Measurements from ENCODE around the gene GPRIN1.
A peak's percentile ranks its signal among the peaks of the same experiment; 100 is the strongest.
"Not testable (repeated sequence)": the region's sequence is repeated elsewhere in the genome, so short reads cannot be mapped to it uniquely, and the experiment has no call there.

The GPRIN1 gene

GRCh38 chr5:176624938-176625337, 15.0 kb upstream of the GPRIN1 start:
- no peak for DNase-seq (ENCODE audit: low read depth)

- no peak for DNase-seq (ENCODE audit: low read depth)
Measured at GRCh38 chr5:176624142-176624541, 14.2 kb upstream of the GPRIN1 start.

DNA sequence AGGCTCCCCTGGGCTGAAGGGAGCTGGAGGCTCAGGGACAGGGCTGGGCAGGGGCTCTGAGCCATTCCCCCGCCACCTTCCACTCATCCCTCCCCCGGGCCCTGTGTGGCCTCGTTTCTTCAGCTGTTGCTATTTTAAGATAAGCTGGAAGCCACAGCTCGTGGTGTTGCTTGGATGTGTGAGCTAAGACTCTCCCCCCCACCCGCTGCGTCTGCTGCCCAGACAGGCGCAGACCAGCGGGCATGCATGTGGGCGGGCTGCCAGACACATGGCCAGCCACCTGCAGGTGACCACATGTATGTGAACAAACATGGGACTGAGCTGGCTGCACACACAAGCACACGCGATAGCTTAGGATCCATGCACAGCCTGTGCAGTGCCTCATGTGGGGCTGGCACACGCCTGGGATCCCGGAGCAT, 11.7 kb upstream of the GPRIN1 start:
- no peak for DNase-seq (ENCODE audit: low read depth)

- no peak for DNase-seq (ENCODE audit: low read depth)
Measured at GRCh38 chr5:176620333-176620981, 10.5 kb upstream of the GPRIN1 start.

DNA sequence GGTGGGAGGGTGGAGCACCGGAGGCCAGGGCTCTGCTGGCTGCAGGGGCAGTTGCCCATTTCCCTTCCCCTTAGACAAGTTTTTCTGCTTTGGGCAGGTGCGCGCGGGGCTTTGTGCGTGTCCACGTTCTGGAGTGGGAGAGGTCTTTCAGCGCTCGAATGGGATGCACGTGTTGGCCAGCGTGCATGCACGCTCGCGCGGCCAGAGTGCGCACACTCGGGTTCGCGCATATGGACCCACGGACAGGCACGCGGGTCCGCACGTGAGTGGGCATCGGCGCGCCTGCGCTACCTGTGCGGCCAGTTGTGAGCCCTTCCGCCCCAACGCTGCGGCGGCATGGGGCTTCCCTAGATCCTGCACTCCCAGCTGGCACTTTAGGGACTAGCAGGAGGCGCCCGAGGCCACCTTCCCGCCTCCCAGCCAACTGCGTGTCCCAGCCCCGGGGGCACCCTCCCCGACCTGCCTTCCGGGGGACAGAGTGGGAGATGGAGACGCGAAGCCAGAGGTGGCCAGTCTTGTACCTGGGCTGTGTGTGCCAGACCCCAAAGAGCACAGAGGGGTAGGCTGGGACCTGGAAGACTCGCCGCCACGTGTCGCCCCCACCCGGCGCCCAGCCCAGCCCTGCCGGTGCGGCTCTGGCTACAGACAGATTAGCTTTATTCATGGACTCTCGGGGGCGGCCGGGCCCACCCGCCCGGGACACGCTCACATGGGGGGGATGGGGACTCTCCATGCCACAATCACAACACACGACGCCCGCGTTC, 9.8 kb upstream of the GPRIN1 start:
- DNase-seq (ENCODE audit: low read depth): no peak

DNA sequence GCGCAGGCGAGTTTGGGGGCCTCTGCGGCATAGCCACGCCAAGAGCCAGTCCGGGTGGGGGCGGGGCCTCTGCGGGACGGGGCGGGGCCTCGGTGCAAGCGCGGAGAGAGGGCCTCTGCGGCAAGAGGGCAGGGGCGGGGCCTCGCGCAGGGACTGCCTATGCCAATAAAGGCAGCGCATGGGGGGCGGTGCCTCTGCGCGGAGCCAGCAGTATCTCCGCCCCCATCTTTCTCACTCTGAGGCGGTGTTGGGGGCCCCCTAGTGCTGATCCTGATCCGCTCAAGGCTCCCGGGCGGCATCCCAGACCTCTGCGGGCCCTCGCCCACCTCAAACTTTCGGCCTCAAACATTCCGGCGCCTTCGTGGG, 9.2 kb upstream of the GPRIN1 start:
- peak; percentile 43 for DNase-seq (ENCODE audit: low read depth)

DNA sequence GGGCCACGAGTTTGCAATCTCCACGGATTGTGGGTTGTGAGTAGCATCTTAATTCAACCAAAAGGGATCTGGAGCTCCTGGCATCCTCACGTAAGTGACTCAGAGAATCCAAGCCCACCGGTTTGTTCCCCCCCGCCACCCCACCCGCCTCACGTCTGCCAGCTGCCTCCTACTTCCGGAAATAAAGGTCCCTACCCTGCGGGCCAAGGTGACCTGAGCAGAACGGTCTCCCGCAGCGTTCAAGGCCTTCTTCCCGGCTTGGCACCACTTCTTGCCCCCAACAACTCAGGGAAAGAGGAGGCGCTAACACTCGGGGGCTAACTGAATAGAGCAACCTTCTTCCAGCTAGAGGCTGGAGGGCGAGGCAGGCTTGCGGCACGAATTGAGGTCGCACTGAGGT, 8.8 kb upstream of the GPRIN1 start:
- DNase-seq (ENCODE audit: low read depth): no peak

GRCh38 chr5:176616511-176616910, 6.6 kb upstream of the GPRIN1 start:
- DNase-seq (ENCODE audit: low read depth): no peak

DNA sequence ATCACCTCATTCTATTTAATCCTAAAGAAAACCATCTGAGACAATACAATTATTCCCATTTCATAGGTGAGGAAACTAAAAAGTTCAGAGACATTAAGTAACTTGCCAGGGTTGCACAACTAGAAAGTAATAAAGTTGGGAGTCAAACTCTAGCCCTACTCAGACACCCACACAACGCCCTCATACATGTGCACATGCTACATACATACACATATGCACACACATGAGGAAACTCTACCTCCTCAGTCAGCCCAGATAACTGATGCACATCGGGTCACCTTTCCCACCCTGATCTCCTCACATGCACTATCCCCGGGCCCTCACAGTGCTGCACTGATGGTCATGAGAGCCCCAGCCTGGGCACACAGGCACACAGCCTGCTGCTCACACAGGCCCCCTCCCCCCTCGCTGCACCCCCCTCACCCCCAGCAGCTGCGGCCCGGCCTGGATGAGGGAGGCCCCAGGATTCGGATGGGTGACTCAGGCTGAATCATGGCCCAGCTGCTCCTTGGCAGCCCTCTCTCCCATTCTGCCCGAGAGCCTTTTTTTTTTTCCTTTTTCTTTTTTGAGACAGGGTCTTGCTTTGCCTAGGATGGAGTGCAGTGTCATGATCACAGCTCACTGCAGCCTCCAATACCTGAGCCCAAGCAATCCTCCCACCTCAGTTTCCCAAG, 5.0 kb upstream of the GPRIN1 start:
- DNase-seq (ENCODE audit: low read depth): no peak

DNA sequence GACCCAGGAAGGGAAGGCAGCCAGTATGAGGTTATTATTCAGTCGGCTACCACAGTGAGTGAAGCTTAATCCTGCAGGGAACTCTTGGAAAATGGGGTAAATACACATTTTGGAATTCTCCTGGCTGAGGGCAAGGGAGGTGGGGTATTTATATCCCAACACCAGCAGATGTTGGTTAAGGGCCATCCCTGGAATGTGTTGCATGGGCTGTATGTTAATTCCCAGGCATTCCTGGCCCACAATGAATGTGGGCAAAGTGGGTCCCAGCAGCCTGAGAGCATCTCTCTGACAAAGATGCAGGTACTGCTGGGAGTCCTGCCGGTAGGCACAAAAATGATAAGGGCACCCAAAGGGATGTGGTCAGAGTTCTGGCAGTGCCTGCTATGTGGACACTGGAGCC, 2.9 kb upstream of the GPRIN1 start:
- no peak for DNase-seq (ENCODE audit: low read depth)

- no peak for DNase-seq (ENCODE audit: low read depth)
Measured at GRCh38 chr5:176612008-176612407, 2.1 kb upstream of the GPRIN1 start.

DNA sequence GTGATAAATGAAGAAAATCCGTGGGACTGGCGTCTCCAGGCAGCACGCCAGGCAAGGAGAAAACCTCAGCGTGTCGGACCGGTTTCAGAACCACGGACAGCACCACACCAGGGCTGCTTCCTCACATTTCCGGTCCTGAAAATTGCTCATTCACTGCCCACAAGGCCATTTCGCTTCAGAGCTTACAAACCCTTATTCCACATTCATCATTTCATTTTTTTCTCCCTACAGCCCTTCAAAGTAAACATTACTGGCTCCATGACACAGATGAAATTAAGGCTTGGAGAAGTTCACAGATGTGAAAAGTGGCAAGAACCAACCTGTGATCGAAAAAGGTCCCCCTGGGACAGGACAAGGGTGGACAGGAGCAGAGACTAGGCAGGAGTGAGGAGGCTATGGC, 1.5 kb upstream of the GPRIN1 start:
- no peak for DNase-seq (ENCODE audit: low read depth)

GRCh38 chr5:176610435-176610773, 448 bp upstream of the GPRIN1 start:
- no peak for DNase-seq (ENCODE audit: low read depth)

DNA sequence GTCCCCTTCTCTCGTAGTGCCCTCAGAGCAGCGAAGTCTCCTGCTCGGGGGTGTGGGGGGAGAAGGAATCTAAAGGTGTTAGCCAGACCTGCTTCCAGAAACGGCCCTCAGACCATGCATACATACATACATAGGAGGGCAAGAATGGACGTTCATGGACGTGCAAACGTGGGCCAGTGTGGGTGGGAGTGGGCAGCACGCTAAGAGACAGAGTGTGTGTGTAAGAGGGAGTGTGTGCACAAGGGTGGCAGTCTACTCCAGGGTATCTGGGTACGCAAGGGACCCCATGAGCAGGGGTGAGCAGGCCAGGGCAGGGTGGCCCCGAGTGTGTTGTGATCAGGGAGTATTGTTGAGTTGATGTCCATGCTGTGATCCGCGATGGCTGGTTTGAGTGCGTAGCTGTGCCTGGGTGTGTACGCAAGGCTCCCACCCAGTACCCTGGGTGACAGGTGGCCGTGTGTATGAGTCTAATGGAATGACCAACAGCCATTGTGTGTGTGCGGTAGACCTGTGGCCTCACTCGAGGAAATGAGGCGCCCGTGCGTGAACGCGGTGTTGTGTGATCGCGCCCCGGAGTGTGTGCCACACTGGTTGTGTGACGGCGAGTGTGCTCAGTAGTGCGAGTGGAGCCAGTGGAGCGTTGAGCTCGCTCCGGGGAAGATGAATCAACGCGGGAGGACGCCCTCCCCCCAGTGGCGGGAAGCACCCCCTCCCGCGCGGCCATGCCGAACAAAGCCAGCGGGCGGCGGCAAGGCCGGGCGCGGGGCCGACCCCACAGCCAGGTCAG, 826 bp downstream of the GPRIN1 start:
- DNase-seq (ENCODE audit: low read depth): no peak

DNA sequence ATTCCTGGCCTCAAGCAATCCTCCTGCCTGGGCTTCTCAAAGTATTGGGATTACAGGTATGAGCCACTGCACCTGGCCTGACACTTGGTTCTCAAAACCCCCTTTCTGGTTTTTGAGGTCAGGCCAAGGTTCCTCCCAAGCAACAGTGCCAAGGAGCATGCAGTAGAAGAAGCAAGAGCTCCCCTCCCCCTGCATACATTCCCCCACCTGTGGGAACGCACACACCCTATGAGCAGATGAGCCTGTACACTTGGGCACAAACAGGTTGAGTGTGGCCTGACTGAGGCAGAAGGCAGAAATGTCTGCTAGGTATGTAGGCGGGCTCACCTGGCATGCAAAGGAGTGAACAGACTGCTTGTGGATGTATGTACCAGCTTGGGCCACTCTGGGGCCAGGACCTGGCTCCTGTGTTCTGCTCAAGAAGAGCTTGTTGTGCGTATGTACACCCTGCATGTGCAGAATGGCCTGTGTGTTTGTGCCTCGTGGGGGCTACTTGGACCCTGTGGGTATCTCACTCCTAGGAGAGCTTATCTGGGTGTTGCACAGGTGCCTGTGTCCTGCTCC, 1.7 kb downstream of the GPRIN1 start:
- DNase-seq (ENCODE audit: low read depth): no peak

GRCh38 chr5:176606875-176607274, 3.1 kb downstream of the GPRIN1 start:
- no peak for DNase-seq (ENCODE audit: low read depth)

- DNase-seq (ENCODE audit: low read depth): no peak
Measured at GRCh38 chr5:176606032-176606431, 3.9 kb downstream of the GPRIN1 start.

DNA sequence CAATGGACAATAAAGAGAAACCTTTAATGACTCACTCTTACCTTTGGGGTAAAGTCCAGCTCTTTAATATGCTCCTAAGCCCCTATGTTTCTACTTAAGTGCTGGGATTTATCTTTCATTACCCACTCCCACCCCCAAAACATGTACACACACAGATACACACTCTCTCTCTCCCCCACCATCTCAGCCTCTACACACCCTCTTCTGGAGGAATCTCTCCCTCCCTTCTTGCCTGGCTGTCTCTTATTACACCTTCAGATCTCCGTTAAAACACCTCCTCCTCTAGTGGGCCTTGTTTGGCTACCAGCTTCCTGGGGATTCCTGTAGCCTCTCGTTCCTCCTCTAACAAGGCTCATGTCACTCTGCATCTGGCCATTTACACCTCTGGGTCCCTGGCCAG, 6.9 kb downstream of the GPRIN1 start:
- no peak for DNase-seq (ENCODE audit: low read depth)

- no peak for DNase-seq (ENCODE audit: low read depth)
Measured at GRCh38 chr5:176601901-176602482, 8.0 kb downstream of the GPRIN1 start.

DNA sequence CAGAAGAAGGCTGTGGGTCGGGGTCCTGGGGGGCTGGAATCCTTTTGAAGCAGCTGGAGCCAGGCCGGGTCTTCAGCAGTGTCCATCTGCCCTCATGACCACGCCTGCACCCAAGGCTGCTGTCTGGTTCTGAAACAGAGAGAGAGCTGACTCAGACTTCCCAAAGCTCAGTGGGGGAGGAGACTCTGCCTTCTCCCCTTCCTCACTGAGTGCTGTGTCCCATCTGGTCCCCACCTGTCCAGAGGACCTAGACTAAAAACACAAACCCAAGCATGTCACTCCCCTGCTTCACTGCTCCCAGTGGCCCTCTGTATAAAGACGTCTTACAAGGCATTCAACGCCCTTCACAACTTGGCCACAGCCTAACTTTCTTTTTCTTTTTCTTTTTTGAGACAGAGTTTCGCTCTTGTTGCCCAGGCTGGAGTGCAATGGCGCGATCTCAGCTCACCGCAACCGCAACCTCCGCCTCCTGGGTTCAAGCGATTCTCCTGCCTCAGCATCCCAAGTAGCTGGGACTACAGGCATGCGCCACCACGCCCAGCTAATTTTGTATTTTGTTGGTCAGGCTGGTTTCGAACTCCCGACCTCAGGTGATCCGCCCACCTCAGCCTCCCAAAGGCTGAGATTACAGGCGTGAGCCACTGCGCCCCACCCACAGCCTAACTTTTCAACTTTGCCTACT, 10.1 kb downstream of the GPRIN1 start:
- DNase-seq (ENCODE audit: low read depth): not testable (repeated sequence)

Data from stimulated activated CD8-positive, alpha-beta memory T cell treated with anti-CD3 and anti-CD28 coated beads, Interleukin-12 subunit alpha, Interleukin-12 subunit beta, amount 100 ng/mL, for 1 hour (primary cell).